C4-2B (cell line): ENCODE results near the gene OTOG.

Experiments
- H3K27ac ChIP-seq: fragments of 450-650 bp; 2 replicates; pipeline ENCODE4 v1.5.1; 2017
- ZFX ChIP-seq: fragments of 450-650 bp; IDR thresholded peaks from 2 replicates; pipeline ENCODE4 v1.6.1; 2017
- TF ChIP-seq, protein P1 (sequence below): fragments of 450-650 bp; conservative IDR thresholded peaks from 2 replicates; pipeline ENCODE4 v1.5.1; 2017; ENCODE audit warnings: mild to moderate bottlenecking

OTOG gene

DNA sequence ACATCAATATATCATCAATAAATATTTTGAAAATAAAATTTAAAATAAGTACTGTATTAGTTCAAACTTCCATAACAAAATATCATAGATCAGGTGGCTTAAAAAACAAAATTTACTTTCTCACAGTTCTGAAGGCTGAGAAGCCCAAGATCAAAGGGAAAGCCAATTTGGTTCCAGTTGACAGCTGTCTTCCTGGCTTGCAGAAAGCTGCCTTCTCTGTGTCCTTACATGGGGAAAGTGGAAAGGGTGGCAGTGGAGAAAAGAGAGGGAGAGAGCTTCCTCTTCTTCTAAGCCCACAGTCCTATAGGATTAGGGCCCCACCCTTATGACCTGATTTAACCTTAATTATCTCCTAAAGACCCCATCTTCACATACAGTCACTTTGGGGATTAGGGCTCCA lies 121.1 kb downstream of the OTOG start:
- no peak overlapping the region for H3K27ac ChIP-seq

DNA sequence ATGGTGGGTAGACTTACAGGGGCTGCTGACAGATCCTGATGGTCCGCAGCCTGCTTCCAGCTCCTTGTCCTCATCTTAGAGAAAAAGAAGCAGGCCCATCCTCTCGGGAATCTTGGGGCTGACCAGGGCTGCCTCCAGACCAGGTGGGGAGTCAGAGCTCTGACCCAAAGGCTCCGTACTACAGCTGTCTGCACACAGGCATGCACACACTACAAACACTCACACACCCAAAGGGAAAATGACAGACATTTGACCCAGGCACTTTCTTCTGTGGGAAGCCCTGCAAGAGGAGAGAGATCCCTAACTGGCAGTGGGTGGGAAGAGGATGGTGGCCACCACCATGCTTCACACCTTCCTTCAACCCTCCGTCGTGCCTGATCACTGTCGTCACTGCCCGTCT lies 125.4 kb downstream of the OTOG start:
- TF ChIP-seq, protein P1, sequence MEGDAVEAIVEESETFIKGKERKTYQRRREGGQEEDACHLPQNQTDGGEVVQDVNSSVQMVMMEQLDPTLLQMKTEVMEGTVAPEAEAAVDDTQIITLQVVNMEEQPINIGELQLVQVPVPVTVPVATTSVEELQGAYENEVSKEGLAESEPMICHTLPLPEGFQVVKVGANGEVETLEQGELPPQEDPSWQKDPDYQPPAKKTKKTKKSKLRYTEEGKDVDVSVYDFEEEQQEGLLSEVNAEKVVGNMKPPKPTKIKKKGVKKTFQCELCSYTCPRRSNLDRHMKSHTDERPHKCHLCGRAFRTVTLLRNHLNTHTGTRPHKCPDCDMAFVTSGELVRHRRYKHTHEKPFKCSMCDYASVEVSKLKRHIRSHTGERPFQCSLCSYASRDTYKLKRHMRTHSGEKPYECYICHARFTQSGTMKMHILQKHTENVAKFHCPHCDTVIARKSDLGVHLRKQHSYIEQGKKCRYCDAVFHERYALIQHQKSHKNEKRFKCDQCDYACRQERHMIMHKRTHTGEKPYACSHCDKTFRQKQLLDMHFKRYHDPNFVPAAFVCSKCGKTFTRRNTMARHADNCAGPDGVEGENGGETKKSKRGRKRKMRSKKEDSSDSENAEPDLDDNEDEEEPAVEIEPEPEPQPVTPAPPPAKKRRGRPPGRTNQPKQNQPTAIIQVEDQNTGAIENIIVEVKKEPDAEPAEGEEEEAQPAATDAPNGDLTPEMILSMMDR, result no peak
- TF ChIP-seq ZFX, result no peak

More for the DNA sequence above, 121.1 kb downstream of the OTOG start:
- TF ChIP-seq, protein P1, result no peak
- no peak for TF ChIP-seq ZFX

DNA sequence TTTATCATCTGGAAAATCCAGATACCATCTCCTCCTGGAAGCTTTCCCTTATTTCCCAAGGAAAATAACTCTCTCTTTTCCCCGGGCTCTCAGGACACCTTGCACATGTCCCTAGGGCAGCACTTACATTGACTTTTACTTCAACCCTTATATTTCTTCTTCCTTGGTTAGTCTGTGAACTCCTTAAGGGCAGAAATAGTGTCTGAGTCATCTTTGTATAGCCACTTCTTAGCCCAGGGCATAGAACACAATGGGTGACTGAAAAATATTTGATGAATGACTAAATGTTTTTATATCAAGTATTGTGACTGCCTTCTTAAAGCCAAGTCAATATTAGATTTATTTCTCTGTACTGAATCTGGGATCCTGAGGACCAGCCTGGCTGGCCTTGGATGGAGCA lies 126.9 kb downstream of the OTOG start:
- H3K27ac ChIP-seq, result no peak overlapping the region
- TF ChIP-seq, protein P1, result no peak
- TF ChIP-seq ZFX, result no peak

More for the DNA sequence above, 125.4 kb downstream of the OTOG start:
- no peak overlapping the region for H3K27ac ChIP-seq

DNA sequence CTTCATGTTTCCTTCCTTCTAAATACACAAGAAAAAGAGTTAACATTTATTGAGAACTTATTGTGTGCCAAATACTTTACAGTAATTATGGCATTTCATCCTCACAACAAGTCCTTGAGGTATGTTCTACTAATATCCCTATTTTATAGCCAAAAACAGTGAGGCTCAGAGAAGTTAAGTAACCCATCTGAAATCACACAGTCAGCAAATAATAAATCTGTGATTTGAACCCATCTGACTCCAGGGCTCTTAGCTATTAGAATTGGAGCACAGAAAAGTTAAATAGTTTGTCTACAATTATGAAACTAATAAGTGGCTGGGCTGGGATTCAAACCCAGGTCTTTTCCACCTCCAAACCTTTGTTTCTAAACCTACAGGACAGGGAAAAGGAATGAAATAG lies 135.8 kb downstream of the OTOG start:
- TF ChIP-seq, protein P1, result no peak
- no peak for TF ChIP-seq ZFX
- no peak overlapping the region for H3K27ac ChIP-seq

DNA sequence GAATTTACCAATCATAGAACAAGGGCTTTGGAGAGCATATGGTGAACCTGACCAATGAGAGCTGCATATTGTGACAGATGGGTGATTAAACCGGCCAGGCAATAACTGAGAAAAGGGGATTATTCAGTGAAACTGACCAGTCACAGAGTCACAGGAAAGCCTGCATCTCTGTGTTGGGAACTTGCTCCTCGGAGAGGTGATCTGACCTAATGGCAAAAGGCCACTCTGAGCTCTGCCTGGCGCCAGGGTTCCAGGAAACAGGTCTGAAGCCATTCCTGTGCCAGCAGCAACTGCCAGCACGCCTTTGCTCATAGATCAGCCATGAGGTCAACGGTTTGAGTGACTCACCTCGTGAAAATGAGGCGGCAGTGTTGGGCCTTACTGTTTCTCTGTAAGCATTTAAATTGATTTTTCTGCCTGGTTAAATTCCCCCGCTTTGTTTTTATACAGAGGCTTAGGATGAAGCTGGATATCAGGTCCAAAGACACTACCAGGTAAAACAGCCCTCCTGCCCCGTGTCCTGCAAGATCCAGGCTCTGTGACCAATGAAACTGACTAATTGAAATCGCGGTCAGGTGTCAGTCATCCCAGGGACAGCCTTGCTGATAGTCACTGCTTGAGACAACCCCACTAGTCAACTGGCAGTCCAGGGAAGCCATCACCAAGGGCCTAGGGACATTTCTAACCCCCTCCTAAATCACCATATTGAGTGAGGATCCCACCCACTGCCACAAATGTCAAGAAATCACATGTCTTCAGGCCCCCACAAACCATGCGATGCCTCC lies 136.5 kb downstream of the OTOG start:
- TF ChIP-seq ZFX, result no peak
- peak overlapping the region; percentile 0; the same call in 1 of the 2 replicates for H3K27ac ChIP-seq

DNA sequence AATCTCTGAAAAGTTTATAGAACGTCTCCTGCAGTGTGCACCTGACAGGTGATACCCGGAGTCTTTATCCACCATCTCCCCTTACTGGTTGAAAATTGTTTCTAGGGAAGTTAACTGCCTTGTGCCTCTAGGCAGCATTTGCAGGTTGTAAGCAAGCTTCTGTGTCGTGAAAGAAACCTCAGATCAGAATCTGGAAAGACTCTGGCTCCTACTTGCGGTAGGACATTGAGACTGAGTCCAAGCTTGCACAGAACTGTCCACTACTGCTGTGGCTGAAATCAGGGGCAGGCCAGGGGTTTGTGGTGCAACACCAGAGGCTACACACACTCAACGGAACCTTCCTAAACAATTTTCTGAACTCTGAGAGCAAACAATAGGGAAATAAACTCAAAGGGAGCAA lies 137.5 kb downstream of the OTOG start:
- TF ChIP-seq, protein P1, result no peak
- no peak for TF ChIP-seq ZFX
- H3K27ac ChIP-seq, result no peak overlapping the region

DNA sequence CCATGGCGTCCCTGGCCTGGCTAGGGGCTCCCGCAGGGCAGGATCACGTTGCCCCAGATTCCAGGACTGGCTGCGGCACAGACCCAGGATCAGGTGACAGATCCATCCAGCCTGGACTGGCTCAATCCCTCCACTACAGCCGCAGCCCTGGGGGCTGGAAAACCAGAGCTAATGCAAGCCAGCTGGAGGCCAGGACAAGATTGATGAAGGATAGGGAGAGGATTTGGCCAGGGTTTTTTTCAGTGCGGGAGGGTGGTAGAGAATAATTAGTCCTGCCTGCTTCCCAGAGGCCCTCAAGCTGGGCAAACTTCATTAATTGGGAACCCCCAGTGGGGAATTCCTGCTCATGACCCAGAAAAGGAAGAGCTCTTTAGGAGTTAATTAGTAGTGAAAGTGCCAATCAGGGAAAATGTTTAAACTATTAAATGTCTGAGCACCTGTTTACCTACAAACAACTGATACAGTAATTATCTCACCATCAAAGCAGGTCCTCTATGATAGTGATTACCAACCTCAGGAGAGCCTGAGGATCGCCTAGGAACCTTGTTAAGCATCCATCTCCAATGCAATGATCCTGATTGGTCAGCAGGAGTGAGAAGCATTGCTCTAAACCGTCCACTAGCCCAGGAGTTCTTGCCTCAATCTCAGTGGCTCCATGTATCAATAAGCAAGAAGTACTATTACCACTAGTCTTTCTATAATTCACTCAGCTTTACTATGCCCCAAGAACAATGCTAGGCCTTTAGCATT lies 139.3 kb downstream of the OTOG start:
- no peak overlapping the region for H3K27ac ChIP-seq
- TF ChIP-seq, protein P1, result no peak
- no peak for TF ChIP-seq ZFX
